Epithelial cell of esophagus (primary cell): ENCODE results near the gene ARAP1.

Experiments
- DNase-seq: peaks from one replicate; pipeline ENCODE4 v3.0.0; 2010; ENCODE audit warnings: low read depth
- H3K4me3 ChIP-seq: 2 replicates; pipeline ENCODE4 v1.5.1; 2011; ENCODE audit warnings: mild to moderate bottlenecking, low read length, control low read depth
- TF ChIP-seq, protein P1 (sequence below): IDR thresholded peaks from 2 replicates; pipeline ENCODE4 v1.5.1; 2011; ENCODE audit warnings: low read depth, mild to moderate bottlenecking, low read length, control low read depth, inconsistent platforms; ENCODE audit not compliant: insufficient read depth; ENCODE audit errors: missing control alignments

The ARAP1 gene

GRCh38 chr11:72754544-72755155 lies 2.4 kb upstream of the ARAP1 start:
- TF ChIP-seq, protein P1, sequence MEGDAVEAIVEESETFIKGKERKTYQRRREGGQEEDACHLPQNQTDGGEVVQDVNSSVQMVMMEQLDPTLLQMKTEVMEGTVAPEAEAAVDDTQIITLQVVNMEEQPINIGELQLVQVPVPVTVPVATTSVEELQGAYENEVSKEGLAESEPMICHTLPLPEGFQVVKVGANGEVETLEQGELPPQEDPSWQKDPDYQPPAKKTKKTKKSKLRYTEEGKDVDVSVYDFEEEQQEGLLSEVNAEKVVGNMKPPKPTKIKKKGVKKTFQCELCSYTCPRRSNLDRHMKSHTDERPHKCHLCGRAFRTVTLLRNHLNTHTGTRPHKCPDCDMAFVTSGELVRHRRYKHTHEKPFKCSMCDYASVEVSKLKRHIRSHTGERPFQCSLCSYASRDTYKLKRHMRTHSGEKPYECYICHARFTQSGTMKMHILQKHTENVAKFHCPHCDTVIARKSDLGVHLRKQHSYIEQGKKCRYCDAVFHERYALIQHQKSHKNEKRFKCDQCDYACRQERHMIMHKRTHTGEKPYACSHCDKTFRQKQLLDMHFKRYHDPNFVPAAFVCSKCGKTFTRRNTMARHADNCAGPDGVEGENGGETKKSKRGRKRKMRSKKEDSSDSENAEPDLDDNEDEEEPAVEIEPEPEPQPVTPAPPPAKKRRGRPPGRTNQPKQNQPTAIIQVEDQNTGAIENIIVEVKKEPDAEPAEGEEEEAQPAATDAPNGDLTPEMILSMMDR, result no peak
- no peak overlapping the region for H3K4me3 ChIP-seq
- DNase-seq, result no peak

- TF ChIP-seq, protein P1, result no peak
- no peak for DNase-seq
- H3K4me3 ChIP-seq, result no peak overlapping the region
Observed at GRCh38 chr11:72754149-72754543, 1.9 kb upstream of the ARAP1 start.

DNA sequence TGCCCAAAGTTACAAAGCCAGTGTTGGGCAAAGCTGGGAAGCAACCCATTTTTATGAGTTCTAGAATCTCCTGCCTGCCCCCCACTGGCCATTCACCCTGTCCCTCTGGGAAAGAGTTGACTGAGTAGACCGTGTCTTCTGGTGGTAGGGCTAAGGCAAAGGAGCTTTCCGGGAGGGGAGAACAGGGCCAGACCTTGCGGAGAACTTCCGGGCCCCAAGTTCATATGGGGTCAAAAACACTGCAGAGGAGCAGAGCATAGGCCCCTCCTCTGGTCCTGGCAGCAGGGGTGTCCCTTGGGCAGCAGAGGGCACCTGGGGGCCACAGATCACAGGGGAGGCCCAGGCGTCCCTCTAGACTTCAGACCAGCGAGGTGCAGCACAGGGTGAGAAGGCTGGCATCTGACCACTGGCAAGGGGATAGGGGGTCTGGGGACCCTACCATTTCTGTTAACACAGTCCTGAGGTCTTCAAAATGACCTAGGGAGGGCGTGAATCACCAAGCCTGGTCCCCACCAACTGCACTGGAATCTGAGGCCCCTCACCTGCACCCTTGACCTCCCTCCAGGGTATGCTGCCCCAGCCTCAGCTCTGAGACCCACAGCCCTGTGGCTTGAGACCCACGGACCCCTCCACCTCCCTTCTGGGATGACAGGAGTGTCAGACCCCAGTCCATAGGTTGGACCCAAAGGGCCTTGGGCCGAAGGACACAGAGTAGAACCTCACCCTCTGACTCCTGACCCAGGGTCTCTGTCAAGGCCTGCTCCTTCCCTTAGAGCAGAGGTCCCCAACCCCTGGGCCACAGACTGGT lies 1.3 kb upstream of the ARAP1 start:
- H3K4me3 ChIP-seq, result no peak overlapping the region

DNA sequence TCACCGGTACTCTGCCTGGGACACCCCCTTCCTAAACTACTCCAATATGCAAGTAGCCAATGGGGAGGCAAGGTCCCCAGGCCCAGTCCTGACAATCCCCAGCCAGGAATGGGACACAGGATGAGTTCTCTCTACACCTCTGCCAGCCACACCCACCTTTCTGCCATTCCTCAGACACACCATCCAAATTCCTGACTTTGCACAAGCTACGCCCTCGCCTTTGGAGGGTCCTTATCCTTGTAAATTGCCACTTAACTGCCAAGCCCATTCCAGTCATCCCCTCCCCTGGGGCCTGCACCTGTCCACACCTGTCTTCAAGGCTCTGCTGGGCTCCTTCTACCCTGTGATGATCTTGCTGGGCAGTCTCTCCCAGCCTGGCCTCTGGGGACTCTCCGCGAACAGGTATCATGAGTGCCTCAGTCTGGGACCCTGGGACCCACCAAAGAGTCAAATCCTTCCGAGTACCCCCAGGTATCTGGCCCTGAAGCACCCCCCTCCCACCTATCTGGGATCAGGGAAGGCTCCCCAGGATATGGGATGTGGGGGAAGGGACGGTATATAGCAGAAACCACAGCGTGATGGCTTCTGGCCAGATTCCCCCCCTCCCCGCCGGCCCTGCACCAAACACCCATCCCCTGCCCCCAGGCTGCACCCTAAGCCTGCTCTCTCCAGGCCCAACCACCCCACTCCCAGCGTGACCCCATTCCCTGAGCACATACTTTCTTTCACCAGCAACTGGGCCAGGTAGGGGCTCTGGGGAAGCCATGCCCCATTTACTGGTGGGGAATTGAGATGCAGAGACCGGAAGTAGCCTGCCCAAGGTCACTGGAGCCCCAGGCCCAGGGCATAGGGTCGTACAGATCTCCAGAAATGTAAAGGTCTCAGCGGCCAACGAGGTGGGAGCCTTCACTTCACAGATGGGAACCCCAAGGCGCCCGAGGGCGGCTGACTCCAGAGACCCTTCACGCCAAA lies 806 bp downstream of the ARAP1 start:
- H3K4me3 ChIP-seq, result peak overlapping the region; percentile 50
- no peak for DNase-seq
- TF ChIP-seq, protein P1, result no peak

More for the DNA sequence above, 1.3 kb upstream of the ARAP1 start:
- TF ChIP-seq, protein P1, result no peak
- DNase-seq, result no peak

GRCh38 chr11:72750556-72751115 lies 1.6 kb downstream of the ARAP1 start:
- no peak for DNase-seq
- TF ChIP-seq, protein P1, result no peak
- no peak overlapping the region for H3K4me3 ChIP-seq

GRCh38 chr11:72750086-72750485 lies 2.1 kb downstream of the ARAP1 start:
- H3K4me3 ChIP-seq, result no peak overlapping the region
- DNase-seq, result no peak
- TF ChIP-seq, protein P1, result no peak
